GM18867 (cell line): Measurements from ENCODE around the gene ZNF747.
A peak's percentile ranks its signal among the peaks of the same experiment; 100 is the strongest.
"Not testable (repeated sequence)": the region's sequence is repeated elsewhere in the genome, so short reads cannot be mapped to it uniquely, and the experiment has no call there.

Source experiments
- ATAC-seq: cut with Tn5 transposase; IDR thresholded peaks from one replicate; pipeline ENCODE4 v1.9.1; 2021; ENCODE audit warnings: mild to moderate bottlenecking, moderate library complexity; ENCODE audit not compliant: unreplicated experiment

ZNF747 gene

DNA sequence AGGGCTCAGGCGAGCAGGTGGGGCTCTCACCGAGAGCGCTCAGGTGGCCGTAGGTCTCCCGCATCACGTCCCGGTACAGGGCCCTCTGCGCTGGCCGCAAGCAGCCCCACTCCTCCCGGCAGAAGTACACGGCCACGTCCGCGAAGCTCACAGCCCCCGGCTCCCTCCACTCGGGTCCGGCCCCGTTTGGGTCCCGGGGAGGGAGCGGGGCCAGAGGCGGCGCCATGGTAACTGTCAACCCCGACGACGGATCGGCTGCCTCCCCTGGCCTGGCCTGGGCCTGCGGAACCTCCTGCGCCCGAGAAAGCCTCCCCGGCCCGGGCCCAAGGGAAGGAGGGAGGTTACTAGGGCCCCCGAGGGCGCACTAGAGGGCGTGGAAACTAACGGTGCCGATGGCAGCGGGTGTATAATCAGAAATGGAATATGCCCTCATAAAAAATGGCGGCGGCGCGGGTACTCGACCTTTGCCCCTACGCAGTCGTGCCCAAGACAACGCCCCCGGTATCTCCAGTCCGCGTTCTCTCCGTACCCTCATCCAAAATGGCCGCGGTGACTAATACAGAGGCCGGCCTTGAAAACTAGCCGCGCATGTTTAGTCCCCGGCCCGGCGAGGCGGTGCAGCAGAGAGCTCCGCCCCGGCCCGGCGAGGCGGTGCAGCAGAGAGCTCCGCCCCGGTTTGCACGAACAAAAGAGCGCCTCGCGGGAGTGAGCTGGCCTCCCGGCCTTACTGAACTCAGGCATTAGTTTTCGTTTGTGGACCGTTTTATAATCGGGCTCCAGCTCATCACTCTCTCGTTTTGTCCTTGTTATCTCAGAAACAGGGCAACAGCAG, 23.5 kb upstream of the ZNF747 start, which contains the start of gene ZNF764:
Gene ZNF764 (minus strand): TSS at position 418 of the 832 bp plus-strand sequence. CDS start 192 bp downstream, at position 226.
- peak; percentile 86 for ATAC-seq

DNA sequence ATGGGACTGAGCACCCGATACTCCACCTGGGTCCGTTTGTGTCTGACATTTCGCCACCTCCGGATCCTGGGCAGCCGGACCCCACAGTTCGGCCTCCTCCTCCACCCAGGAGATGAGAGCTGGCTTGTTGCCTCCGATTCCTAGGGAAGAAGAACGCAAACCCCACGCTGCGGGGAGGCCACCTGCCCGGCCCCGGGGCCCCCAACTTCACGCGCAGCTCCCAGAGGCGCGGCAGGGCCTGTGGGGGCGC, 23.0 kb upstream of the ZNF747 start:
- peak; percentile 10 for ATAC-seq

DNA sequence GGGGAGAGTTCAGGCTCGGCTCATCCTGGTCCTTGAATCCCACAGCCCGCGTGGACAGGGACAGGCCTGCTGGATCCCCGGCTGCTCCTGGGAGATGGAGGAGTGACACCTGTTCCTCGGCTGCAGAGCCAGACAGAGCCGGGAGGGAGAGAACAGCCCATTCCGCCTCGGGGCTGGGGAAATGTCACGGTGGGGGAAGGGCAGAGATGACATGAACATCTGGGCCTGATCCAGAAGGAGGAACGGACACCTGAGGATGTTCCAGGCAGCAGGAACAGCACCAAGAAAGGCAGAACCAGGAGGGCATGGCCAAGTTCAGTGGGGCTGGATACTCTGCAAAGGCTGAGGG, 21.4 kb upstream of the ZNF747 start:
- no peak for ATAC-seq

DNA sequence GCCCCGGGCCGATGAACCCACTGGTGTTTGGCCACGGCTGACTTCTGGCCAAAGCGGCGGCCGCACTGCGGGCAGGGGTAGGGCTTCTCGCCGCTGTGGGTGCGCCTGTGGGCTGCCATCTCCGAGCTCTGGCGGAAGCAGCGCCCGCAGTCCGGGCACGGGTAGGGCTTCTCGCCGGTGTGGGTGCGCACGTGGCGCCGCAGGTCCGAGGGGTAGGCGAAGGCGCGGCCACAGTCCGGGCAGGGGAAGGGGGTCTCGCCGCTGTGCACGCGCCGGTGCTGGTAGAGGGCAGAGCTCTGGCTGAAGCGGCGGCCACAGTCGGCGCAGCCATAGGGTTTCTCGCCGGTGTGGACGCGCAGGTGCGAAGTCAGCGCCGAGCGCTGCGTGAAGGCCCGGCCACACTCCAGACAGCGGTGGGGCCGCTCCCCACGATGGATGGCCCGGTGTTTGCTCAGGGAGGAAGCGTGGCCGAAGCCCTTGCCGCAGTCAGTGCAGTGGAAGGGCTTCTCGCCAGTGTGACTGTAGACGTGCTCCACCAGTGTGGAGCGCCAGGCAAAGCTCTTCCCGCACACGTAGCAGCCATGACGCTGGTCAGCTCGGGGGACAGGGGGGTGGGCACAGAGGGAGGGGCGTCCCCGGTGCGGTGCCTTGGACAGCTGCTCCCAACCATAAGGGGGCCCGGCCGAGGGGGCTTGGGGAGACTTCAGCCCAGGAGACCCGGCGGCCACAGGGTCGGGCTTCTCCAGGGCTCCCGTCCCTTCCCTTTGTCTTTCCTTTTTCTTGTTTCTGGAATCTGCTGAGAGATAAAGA, 20.9 kb upstream of the ZNF747 start:
- no peak for ATAC-seq

DNA sequence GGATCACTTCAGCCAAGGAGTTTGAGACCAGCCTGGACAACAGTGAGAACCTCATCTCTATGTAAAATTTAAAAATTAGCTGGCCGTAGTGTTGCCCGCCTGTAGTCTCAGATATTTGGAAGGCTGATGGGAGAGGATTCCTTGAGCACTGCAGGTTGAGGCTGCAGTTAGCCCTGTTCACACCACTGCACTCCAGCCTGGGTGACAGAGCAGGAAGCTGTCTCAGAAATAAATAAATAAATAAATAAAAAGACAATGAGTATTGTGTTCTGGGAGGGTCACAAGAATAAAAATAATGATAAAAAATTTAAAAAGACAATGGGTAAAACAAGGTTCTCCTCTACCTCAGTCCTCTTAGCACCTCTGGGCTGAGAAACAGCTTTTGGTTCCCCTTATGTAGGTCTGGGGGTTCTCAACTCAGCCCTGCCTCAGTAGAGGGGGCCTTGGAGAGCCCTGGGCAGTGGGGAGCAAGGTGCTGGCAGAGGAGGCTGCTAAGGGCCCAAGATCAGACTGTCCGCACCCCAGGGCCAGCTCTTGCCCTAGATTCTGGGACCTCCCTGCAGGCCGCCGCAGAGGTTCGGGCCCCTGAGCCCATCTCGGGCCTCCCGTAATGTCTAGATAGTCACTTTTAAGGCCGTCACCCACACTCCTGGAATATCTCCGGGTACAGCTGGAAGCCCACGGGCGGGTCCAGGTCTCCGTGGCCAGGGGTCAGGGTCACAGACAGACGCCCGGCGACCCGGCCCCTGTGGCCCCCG, 20.1 kb upstream of the ZNF747 start:
- no peak for ATAC-seq

DNA sequence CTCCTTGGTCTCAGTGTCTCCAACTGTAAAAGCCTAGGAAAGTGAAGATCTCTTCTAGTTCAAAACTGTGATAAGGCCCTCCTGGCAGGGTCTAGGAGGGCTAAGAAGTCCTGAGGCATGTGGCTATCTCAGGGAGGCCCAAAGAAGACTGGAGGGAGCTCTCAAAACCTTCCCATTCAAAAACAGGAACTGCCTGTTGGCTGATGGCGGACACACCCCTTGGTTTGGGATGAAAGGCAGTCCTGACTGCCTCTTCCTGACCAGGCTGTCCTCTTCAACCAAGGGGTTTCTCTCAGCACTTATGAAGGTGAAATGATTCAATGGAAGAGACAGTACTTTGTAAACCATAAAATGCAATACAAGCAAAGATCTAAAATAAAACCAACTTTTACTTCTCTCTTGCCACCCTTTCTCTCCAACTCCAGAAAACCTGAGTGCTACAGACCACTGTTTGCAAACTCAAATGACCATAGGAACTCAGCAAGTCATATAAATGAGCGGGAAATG, 18.8 kb upstream of the ZNF747 start:
- ATAC-seq = no peak

DNA sequence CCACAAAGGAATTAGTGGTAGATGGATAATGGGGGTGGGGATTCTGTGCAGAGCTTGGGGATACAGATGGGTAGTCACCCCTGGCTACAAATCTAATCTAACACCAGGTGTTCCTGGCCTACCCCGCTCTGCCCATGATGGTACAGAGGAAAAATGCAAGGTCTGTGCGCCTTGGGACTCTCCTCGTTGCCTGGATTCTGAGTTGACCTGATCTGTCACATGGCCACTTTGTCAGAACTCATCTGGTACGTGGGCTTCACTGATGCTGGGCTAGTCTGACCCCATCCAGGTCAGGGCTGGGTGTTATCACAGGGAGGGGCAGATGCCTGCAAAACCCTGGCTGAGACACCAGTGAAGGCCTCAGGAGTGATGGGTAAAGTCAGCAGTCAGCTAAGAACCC, 18.3 kb upstream of the ZNF747 start:
- no peak for ATAC-seq

DNA sequence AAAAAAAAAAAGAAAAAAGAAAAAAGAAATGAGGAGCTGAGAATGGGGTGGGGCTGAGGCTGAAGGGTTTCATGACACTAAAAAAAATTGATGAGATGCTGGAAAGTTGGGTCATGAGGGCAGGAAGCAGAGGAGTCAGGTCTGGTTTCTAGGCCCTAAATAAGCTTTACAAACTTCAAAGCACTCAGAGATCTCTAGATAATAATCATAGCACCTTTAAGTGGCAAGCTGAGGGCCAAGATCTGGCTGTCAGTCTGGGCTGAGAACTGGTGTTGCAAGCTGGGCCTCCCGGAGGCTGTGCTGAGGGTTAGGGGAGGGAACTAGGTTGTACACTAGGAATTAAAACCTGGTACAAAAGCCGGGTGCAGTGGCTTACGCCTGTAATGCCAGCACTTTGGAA, 17.1 kb upstream of the ZNF747 start:
- ATAC-seq = no peak

DNA sequence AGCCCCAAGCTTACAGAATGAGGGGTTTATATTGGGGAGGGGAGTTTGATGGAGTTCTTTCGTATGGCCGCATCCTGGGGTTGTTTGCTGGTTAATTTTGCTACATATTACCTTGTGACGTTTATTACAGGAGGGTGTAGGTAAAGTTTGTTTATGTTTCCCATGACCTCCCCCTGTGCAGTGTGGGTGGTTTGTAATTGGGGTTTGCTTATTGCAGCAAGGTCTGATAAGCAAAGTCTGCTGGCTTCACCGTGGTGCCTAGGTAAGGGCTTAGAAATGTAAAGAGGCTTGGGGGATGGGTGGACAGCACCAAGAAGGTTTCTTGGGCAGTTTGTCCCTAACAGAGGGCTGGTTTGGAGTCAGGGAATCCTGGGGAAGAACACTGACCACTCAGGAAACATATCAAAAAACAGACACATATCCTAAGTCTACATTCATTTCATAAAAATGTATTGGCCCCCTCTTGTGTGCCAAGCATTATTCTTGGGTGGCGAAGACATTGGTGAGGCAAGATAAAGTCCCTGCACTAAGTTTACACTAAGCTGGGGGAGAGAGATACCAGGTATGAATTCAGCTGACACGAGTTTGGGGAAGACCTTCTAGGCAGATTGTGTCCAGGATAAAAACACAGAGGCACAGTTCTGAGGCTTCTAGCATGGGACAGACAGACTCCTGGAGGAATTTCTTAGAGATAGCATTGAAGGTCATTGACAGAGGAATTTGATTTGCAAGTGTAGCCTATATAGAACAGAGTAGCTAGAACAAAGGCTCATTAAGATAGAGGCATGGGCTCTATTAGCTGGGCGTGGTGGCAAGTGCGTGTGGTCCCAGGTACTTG, 14.0 kb upstream of the ZNF747 start:
- ATAC-seq = no peak

DNA sequence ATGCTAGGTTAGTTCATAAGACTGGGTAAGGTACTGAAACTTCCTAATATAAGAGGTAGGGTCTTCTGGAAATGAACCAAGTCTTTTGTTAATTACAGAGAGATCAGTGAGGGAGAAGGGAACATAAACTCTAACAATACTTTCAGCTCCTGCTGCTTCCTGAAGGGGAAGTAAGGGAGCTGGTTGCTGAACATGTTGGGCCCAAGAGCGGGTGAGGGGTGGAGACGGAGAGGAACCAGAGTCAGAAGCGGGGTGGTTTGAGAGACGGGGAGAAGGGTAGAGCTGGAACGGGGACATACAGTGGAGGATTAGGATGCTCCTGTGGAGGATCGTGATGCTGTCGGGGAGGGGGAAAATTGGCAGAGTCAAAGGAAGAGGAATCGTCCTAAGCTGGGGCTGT, 11.5 kb upstream of the ZNF747 start:
- ATAC-seq = no peak

DNA sequence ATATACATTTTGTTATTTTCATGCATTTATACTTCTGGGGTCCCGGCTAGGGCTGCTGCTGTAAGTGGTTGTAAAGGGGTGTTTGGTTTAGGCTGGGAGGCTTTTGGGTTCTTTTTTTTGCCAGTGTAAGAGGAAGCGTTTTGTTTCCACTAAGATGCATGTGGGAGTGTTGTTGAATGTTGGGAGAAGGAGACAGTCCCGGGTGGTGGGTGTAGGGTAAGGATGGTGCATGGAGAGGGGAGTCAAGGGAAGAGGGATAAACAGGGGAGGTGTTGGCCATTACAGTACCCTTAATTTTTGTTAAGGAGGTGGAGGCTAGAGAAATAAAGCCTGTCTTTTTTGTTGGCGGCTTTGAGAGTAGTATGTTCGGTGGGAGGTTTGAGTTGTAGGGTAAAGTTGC, 8.4 kb upstream of the ZNF747 start:
- no peak for ATAC-seq

DNA sequence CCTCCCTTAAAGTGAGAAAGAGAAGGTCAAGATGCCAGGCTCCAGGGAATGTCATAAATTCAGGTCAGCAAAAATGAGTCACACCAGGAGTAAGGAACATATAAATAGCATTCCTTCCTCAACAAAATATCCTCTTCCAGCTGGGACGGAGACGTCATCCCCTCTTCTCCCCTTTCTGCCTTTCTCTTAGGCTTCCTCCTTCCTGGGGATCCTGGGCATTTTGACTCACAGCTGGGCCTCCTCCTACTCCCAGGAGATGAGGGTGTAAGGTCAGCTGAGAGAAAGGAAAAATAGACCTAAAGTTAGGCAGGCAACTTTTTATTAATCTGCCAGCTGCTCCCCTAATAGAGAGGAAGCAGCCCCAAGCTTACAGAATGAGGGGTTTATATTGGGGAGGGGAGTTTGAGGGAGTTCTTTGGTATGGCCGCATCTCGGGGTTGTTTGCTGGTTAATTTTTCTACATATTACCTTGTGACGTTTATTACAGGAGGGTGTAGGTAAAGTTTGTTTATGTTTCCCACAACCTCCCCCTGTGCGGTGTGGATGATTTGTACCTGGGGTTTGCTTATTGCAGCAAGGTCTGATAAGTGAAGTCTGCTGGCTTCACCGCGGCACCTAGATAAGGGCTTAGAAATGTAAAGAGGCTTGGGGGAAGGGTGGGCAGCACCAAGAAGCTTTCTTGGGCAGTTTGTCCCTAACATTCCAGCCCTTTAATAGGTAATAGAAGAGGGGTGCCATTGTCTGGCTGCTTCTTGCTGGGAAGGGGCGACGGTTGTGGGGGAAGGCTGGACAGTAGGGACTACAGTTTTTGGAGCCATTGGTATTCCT, 7.1 kb upstream of the ZNF747 start:
- no peak for ATAC-seq

DNA sequence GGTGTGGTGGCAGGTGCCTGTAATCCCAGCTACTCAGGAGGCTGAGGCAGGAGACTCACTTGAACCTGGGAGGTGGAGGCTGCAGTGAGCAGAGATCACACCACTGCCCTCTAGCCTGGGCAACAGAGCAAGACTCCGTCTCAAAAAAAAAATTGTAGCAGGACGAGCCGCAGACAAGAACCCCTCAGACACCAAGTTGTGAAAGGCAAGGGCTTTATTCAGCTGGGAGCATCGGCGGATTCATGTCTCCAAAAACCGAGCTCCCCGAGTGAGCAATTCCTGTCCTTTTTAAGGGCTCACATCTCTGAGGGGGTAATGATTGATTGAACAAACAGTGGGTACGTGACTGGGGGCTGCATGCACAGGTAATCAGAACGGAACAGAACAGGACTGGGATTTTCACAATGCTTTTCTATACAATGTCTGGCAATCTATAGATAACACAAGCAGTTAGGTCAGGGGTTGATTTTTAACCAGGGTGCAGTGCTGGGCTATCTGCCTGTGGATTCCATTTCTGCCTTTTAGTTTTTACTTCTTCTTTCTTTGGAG, 6.3 kb upstream of the ZNF747 start:
- ATAC-seq = not testable (repeated sequence)

DNA sequence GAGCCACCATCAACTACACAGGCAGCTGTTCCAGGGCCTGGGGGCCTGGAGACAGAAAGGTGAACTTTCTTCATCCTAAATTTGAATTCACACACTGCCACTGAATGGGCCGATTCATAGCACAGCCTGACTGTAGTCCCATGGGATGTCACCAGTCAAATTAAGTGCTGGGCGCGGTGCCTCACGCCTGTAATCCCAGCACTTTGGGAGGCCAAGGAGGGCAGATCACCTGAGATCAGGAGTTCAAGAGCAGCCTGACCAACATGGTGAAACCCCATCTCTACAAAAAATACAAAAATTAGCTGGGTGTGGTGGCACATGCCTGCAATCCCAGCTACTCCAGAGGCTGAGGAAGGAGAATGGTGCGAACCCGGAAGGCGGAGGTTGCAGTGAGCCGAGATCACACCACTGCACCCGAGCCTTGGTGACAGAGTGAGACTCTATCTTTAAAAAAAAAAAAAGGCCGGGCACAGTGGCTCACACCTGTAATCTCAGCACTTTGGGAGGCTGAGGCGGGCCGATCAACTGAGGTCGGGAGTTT, 5.4 kb upstream of the ZNF747 start:
- ATAC-seq = not testable (repeated sequence)

DNA sequence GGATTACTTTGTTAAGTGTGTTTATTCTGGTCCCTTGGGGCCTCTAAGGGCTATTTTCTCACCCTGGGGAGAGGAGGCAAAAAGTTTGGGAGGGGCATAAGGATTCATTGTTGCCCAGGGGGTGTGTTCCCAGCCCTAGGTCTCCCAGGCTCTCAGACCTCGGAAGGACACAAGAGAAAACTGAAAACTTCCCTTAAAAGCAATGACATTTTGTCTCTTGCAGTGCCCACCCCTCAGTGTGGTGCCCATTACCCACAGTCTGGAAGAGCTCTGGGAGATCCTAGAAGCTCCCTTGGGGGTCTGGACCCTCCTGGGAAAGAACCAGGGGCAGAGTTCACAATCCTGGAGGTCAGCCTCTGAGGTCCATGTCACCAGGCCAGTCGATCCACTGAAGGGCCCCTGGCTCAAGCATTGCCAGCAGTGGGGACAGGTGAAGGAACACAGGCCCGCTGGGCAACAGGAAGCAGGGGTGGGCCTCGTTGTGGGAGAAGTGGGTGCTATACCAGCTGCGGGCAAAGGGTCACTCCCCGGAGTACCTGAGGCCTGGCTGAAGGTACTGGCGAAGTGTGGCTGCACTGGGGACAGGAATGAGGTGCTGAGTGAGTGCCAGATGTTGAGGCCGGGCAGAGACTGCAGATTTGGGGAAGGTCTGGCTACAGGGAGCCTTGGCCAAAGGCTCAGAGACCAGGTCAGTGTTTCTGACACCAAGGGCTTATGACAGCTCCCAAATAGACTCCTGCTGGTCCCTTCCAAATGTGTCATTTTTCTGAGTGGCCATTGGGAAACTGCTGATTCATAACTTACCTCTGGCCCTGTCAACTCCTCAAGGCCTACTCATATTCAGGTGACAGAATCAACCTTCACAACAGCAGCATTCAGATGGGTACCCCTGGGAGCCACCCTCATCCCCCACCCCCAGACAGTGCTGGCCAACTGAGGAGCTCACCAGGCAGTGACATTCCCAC, 4.6 kb upstream of the ZNF747 start:
- ATAC-seq = no peak

DNA sequence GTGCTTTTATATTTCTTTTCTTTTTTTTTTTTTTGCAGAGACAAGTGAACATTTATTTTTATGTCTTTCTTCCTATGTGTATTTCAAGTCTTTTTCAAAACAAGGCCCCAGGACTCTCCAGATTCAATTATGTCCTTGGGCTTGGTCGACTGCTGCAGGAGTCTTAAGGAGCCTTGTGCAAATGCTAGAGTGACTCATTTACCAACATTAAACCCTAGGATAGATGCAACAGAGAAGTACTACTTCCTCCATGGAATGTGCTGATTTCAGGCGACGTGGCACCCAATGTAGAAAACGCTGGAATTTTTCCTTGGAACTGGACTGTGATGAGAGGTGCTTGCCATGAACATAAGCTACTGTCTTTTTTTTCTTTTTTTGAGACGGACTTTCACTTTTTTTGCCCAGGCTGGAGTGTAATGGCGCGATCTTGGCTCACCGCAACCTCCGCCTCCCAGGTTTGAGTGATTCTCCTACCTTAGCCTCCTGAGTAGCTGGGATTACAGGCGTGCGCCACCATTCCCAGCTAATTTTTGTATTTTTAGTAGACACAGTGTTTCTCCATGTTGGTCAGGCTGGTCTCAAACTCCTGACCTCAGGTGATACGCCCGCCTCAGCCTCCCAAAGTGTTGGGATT, 1.9 kb upstream of the ZNF747 start:
- ATAC-seq = not testable (repeated sequence)

DNA sequence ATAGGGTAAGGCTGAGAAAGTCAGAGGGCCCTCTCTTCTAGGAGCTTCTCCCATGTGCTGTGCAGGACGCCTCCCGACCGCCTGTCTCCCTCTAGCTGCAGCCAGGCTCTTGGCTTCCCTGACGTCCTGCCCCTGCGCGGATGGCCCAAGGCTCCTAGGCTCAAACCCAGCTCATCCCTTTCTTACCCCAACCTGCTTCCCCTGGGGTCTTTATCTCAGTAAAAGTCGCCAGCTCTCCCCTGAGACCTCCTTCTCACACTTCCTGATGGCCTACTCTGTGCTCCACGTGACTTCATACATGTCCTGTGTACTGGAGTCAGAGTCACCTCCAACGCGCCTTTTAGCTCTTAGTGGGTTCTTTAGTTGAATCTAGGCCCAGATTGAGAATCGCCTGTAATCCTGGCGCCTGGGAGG, 1.1 kb upstream of the ZNF747 start:
- ATAC-seq = no peak
